Activated CD4-positive, alpha-beta T cell treated with anti-CD3 and anti-CD28 coated beads for 24 hours (primary cell): ENCODE results near the gene SPATA6L.

Source experiments
- DNase-seq, 2 donors: peaks; one replicate each; pipeline ENCODE4 v3.0.0-alpha.2; 2020; ENCODE audit warnings: low read depth in 2 of 2

Gene SPATA6L

GRCh38 chr9:4585135-4585534 is 81.1 kb downstream of the SPATA6L start:
- no peak for DNase-seq

- no peak for DNase-seq
Observed at GRCh38 chr9:4584636-4585035, 81.6 kb downstream of the SPATA6L start.

- DNase-seq: no peak
Observed at GRCh38 chr9:4583001-4583400, 83.3 kb downstream of the SPATA6L start.

- DNase-seq: no peak
Observed at GRCh38 chr9:4581861-4582565, 84.3 kb downstream of the SPATA6L start.

GRCh38 chr9:4581035-4581760 is 85.1 kb downstream of the SPATA6L start:
- DNase-seq: no peak

GRCh38 chr9:4579001-4579400 is 87.3 kb downstream of the SPATA6L start:
- DNase-seq: no peak

GRCh38 chr9:4576448-4576847 is 89.8 kb downstream of the SPATA6L start:
- no peak for DNase-seq

- DNase-seq: no peak
Observed at GRCh38 chr9:4575997-4576396, 90.3 kb downstream of the SPATA6L start.

GRCh38 chr9:4574657-4575243 is 91.5 kb downstream of the SPATA6L start:
- DNase-seq: no peak

GRCh38 chr9:4573634-4574389 is 92.5 kb downstream of the SPATA6L start:
- DNase-seq: no peak

GRCh38 chr9:4573176-4573575 is 93.1 kb downstream of the SPATA6L start:
- DNase-seq: no peak

- DNase-seq: no peak
Observed at GRCh38 chr9:4572184-4572826, 94.0 kb downstream of the SPATA6L start.

GRCh38 chr9:4569101-4569500 is 97.2 kb downstream of the SPATA6L start:
- DNase-seq: no peak

- DNase-seq: no peak
Observed at GRCh38 chr9:4567601-4568000, 98.7 kb downstream of the SPATA6L start.

GRCh38 chr9:4566806-4567205 is 99.5 kb downstream of the SPATA6L start:
- no peak for DNase-seq

GRCh38 chr9:4563105-4563504 is 103.2 kb downstream of the SPATA6L start:
- DNase-seq: no peak

- DNase-seq: no peak
Observed at GRCh38 chr9:4559261-4560182, 106.8 kb downstream of the SPATA6L start.

- DNase-seq: no peak
Observed at GRCh38 chr9:4558371-4558998, 107.8 kb downstream of the SPATA6L start.

GRCh38 chr9:4555236-4555635 is 111.0 kb downstream of the SPATA6L start:
- no peak for DNase-seq

GRCh38 chr9:4553951-4554381 is 112.3 kb downstream of the SPATA6L start:
- DNase-seq: no peak
